SU-DHL-6 (cell line): Measurements from ENCODE around the gene POU4F3.

Experiments
- H2AFZ ChIP-seq: fragments of 200-600 bp; sonication (generic); 2 replicates; pipeline ENCODE4 v1.6.1; 2014; ENCODE audit warnings: low read depth, mild to moderate bottlenecking, moderate library complexity, mixed read lengths, antibody characterized with exemption, low read length; ENCODE audit not compliant: severe bottlenecking
- H3F3A ChIP-seq: fragments of 200-600 bp; shearing (Covaris generic); 2 replicates; pipeline ENCODE4 v1.6.0; 2016; ENCODE audit warnings: antibody characterized with exemption, mild to moderate bottlenecking; ENCODE audit not compliant: insufficient read depth
- H3K27ac ChIP-seq: fragments of 200-600 bp; sonication (generic); 2 replicates; pipeline ENCODE4 v1.5.1; 2016; ENCODE audit warnings: low read depth, mild to moderate bottlenecking, low read length, moderate library complexity, mixed read lengths
- H3K27me3 ChIP-seq: fragments of 200-600 bp; sonication (generic), shearing (Covaris generic); 2 replicates; pipeline ENCODE4 v1.6.0; 2014; ENCODE audit warnings: mild to moderate bottlenecking, low read length
- H3K36me3 ChIP-seq: fragments of 200-600 bp; sonication (generic); 2 replicates; pipeline ENCODE4 v1.6.1; 2014; ENCODE audit warnings: mild to moderate bottlenecking, low read length, mixed read lengths
- H3K4me2 ChIP-seq: fragments of 300-600, 200-600 bp; shearing (Covaris generic), sonication (generic); 2 replicates; pipeline ENCODE4 v1.6.0; 2014; ENCODE audit warnings: low read length, low read depth, mild to moderate bottlenecking; ENCODE audit not compliant: poor library complexity, severe bottlenecking
- H3K4me3 ChIP-seq: fragments of 200-600 bp; sonication (generic); 2 replicates; pipeline ENCODE4 v1.5.1; 2014; ENCODE audit warnings: antibody characterized with exemption, low read length, mild to moderate bottlenecking, mixed read lengths; ENCODE audit not compliant: insufficient read depth, poor library complexity, severe bottlenecking
- H3K79me2 ChIP-seq: fragments of 200-600 bp; sonication (generic); 2 replicates; pipeline ENCODE4 v1.6.1; 2014; ENCODE audit warnings: mild to moderate bottlenecking, low read length, moderate library complexity; ENCODE audit not compliant: insufficient read depth
- H3K9ac ChIP-seq: fragments of 200-600 bp; sonication (generic); 2 replicates; pipeline ENCODE4 v1.7.0; 2014; ENCODE audit warnings: mild to moderate bottlenecking, low read length
- H3K9me2 ChIP-seq: fragments of 200-600 bp; sonication (generic); replicated peaks from 2 replicates; pipeline ENCODE4 v1.6.1; 2014; ENCODE audit warnings: low read length; ENCODE audit not compliant: insufficient read depth
- H3K9me3 ChIP-seq: fragments of 200-600 bp; sonication (generic); 2 replicates; pipeline ENCODE4 v1.6.1; 2014; ENCODE audit warnings: low read length, mixed read lengths; ENCODE audit not compliant: insufficient read depth
- H4K20me1 ChIP-seq: fragments of 200-600 bp; sonication (generic); 2 replicates; pipeline ENCODE4 v1.6.1; 2014; ENCODE audit warnings: low read depth, mild to moderate bottlenecking, antibody characterized with exemption, low read length, moderate library complexity, mixed read lengths
- EZH2phosphoT487 ChIP-seq: fragments of 200-600 bp; sonication (generic), shearing (Covaris generic); conservative IDR thresholded peaks from 2 replicates; pipeline ENCODE4 v1.6.1; 2018; ENCODE audit warnings: mild to moderate bottlenecking, antibody characterized with exemption, low read length, moderate library complexity, mixed read lengths
- TF ChIP-seq, protein P1 (sequence below): fragments of 200-600 bp; sonication (generic); IDR thresholded peaks from one replicate; pipeline ENCODE4 v1.5.1; 2017; ENCODE audit warnings: antibody characterized with exemption, mild to moderate bottlenecking, low read length, moderate library complexity; ENCODE audit not compliant: insufficient read depth, poor library complexity, severe bottlenecking

Gene POU4F3

DNA sequence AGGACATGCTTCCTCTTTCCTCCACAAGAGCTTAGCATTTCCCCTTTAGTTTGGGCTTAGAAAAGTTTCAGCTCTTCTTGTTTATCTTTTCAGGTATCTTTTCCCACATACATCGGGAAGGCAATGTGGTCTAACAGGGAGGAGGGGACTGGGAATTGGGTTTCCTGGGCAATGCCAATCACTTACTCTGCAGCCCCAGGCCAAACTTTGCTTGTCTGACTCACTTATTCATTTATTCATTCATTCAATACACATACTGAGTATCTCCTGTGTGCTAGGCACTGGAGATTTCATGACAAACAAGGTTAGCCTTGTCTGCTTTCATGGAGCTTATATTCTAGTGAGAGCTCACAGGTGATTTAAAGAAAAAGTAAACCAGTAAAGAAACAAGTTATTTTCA, 10.7 kb upstream of the POU4F3 start:
- no peak overlapping the region for H3K4me3 ChIP-seq
- H4K20me1 ChIP-seq, result no peaks in the 10 kb centered on the region
- H2AFZ ChIP-seq, result no peak overlapping the region
- no peak overlapping the region for H3K9ac ChIP-seq
- H3K9me3 ChIP-seq, result no peaks in the 10 kb centered on the region
- no peaks in the 10 kb centered on the region for H3K36me3 ChIP-seq
- no peaks in the 10 kb centered on the region for H3F3A ChIP-seq
- H3K79me2 ChIP-seq, result no peaks in the 10 kb centered on the region
- H3K27me3 ChIP-seq, result no peaks in the 10 kb centered on the region
- H3K9me2 ChIP-seq, result no peaks in the 10 kb centered on the region
- TF ChIP-seq, protein P1, sequence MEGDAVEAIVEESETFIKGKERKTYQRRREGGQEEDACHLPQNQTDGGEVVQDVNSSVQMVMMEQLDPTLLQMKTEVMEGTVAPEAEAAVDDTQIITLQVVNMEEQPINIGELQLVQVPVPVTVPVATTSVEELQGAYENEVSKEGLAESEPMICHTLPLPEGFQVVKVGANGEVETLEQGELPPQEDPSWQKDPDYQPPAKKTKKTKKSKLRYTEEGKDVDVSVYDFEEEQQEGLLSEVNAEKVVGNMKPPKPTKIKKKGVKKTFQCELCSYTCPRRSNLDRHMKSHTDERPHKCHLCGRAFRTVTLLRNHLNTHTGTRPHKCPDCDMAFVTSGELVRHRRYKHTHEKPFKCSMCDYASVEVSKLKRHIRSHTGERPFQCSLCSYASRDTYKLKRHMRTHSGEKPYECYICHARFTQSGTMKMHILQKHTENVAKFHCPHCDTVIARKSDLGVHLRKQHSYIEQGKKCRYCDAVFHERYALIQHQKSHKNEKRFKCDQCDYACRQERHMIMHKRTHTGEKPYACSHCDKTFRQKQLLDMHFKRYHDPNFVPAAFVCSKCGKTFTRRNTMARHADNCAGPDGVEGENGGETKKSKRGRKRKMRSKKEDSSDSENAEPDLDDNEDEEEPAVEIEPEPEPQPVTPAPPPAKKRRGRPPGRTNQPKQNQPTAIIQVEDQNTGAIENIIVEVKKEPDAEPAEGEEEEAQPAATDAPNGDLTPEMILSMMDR, result no peak
- no peak for TF ChIP-seq EZH2phosphoT487
- H3K4me2 ChIP-seq, result no peak overlapping the region
- H3K27ac ChIP-seq, result no peak overlapping the region

DNA sequence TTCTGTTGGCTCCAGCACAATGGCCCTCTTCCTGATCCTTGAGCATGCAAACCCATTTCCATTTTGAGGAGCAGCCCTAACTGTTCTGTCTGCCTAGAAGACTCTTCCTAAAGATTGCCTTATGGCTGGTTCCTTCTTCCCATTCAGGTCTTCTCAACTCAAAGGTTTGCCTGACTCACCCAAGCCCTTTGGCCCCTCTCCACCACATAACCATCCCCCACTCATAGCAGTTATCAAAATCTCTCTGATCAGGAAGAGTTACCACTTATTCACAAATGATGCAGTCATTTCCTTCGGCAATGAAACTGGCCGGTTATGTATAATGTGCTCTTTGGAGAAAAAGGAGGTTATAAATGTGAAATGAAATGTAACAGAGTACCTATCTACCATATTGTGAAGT, 8.9 kb upstream of the POU4F3 start:
- Histone ChIP-seq H3K27me3 (no peaks in the 10 kb centered on the region), H3K79me2 (no peaks in the 10 kb centered on the region), H3K36me3 (no peaks in the 10 kb centered on the region), H3K4me2 (no peak overlapping the region), H3K4me3 (no peak overlapping the region), H2AFZ (no peak overlapping the region), H3F3A (no peaks in the 10 kb centered on the region), H3K9me2 (no peaks in the 10 kb centered on the region), H3K9ac (no peak overlapping the region), H3K27ac (no peak overlapping the region), H3K9me3 (no peaks in the 10 kb centered on the region), H4K20me1 (no peaks in the 10 kb centered on the region)
- TF ChIP-seq EZH2phosphoT487, result no peak
- TF ChIP-seq, protein P1, result no peak

DNA sequence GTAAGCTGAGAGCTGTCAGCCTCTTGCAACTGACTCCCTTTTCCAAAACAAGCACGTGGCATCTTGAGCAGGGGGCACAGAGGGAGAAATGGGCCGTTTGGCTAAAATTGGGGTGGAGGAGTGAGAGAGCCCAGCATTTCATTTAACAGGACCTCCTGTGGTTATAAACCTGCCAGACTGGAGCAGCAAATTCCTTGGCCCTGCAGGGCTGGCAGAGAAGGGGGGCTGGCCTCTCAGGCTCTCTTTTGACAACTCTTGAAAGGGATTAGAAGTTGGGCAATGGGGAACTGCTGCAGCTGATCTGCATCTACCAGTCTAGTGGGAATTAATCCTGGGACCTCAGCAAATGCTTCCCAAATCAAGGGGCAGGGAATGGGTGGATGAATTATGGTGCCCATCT, 7.2 kb upstream of the POU4F3 start:
- Histone ChIP-seq H3K27me3 (no peaks in the 10 kb centered on the region), H2AFZ (no peak overlapping the region), H3K9me3 (no peaks in the 10 kb centered on the region), H3K4me3 (no peak overlapping the region), H3K36me3 (no peaks in the 10 kb centered on the region), H3K9ac (no peak overlapping the region), H3F3A (no peaks in the 10 kb centered on the region), H3K9me2 (no peaks in the 10 kb centered on the region), H3K79me2 (no peaks in the 10 kb centered on the region), H4K20me1 (no peaks in the 10 kb centered on the region), H3K27ac (no peak overlapping the region), H3K4me2 (no peak overlapping the region)
- TF ChIP-seq EZH2phosphoT487, result no peak
- TF ChIP-seq, protein P1, result no peak
